HG03025 (cell line): ENCODE data around the gene TBL1Y.
"Not testable (repeated sequence)": the region's sequence is repeated elsewhere in the genome, so short reads cannot be mapped to it uniquely, and the experiment has no call there.

Experiments used
- ATAC-seq: cut with Tn5 transposase; IDR thresholded peaks from one replicate; pipeline ENCODE4 v1.9.1; 2021; ENCODE audit warnings: mild to moderate bottlenecking, moderate library complexity; ENCODE audit not compliant: unreplicated experiment, low FRiP score

The TBL1Y gene

DNA sequence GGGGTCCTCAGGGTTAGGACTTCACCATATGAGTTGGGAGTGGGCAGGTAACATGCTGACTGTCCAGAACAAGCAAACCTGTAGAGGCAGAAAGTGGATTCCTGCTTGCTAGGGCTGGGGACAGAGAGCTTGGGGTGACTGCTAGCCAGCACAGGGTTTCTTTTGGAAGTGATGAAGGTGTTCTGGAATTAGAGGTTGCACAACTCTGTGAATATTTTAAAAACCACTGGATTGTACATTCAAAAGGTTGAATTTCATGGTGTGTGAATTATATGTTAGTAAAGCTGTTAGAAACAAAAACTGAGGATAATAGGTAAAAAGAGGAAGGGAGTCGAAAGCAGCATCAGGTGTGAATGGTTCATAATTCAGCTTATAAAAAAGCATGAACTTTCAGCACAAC is 57.7 kb downstream of the TBL1Y start:
- ATAC-seq = no peak

- ATAC-seq = no peak
Observed at GRCh38 chrY:6972271-6972887, 61.9 kb downstream of the TBL1Y start.

DNA sequence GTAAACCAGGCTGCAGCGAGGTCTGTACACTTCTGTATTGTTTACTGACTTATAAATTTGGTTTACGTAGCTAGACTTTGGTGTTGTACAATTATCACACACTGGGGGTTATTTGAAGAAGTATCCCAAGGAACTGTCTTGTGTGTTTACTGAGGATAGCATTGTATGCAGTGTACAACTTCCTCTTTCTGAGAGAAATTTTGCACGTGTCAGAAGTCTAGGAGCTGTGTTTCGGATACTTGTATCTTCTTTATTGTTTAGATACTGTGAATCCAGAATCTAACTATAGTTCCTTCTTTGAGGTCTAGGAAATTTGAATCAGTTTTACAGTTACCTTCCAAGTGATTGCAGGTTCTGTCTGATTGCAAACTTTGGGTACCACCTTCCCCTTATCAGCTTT is 64.5 kb downstream of the TBL1Y start:
- ATAC-seq = no peak

DNA sequence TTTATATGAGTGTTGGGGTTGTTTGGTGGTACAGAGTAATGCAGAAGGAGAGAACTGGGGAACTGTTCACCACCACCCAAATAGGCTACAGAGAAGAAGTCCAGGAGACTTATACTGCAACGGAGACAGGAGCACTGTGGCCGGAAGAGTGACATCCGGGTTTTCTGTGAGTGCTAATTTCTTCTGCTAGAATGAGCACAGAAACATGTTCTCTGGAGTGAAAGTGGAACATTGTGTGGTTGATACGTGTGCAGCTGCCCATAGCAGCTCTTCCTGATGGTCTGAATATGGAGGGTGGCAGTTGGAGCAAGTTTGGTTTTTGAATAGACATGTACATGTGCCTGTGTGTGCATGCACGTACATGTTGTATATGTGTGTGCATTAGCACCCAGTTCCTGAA is 67.3 kb downstream of the TBL1Y start:
- ATAC-seq = no peak

DNA sequence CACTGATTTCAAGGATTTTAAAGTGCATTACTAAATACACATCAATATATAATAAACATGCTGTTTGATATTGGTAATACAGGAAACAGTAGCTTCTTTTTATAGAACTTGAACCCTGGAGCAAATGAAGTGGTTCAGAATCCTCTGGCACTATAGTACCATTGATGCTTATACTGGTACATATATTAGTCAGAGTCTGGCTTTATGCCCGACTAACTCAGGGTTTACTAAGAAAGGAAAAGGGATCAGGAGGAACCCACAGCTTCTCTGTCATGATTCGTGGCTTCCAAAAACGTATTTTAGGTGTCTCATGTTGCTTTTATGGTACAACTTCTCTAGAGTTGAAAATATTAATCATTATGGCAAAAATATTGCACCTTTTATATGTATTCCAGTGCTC is 72.7 kb downstream of the TBL1Y start:
- ATAC-seq = no peak

DNA sequence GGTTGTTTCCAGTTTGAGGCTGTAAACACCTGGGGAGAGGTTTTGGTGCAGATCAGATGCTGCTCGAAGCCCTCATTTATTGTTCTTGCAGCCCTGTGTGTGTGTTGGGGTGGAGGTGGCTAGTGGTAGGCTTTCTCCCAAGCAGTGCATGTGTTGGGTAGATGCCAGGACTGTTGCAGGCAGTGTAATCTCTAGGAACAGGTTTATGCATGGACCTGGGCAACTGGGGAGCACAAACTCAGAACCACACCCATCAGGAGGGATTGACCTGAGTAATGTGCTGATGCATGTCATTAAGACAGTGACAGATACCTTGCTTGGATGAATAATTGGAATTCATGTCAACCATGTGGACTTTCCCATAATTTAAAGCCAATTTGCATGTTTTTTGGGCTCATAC is 77.3 kb downstream of the TBL1Y start:
- no peak for ATAC-seq

DNA sequence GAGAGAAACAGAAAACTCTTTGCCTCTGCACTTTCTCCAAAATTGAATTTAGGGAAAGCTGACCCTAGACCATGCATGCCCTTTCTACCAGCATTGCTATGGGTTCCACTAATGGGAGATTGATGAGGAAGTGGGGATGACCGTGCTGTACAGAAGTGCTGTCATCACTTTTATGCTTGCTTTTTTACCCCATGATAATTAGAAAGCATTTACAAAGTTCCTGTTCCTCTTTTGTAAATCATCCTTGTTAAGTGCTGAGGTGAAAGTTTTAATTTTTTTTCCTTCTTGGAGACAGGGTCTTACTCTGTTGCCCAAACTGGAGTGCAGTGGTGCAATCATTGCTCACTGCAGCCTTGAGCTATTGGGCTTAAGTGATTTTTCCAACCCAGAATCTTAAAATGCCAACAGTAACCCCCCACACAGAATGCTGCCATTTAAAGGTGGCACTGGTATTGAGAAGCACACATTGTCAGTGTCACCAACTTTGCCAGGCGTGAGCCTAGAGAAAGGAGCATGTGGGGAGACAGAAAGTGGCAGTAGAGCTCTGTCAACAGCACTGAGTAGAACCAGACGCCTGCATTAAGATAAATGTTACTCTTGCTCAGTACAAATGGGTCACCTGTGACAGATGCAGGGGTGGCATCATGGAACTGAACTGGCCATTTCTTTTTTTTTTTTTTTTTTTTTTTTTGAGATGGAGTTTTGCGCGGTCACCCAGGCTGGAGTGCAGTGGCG is 79.6 kb downstream of the TBL1Y start:
- no peak for ATAC-seq

GRCh38 chrY:6992041-6992440 is 81.5 kb downstream of the TBL1Y start:
- ATAC-seq = no peak

GRCh38 chrY:6995987-6996386 is 85.5 kb downstream of the TBL1Y start:
- ATAC-seq = no peak

GRCh38 chrY:6997503-6998066 is 87.1 kb downstream of the TBL1Y start:
- no peak for ATAC-seq

- no peak for ATAC-seq
Observed at GRCh38 chrY:6999905-7000304, 89.4 kb downstream of the TBL1Y start.

- ATAC-seq = no peak
Observed at GRCh38 chrY:7002581-7002980, 92.1 kb downstream of the TBL1Y start.

DNA sequence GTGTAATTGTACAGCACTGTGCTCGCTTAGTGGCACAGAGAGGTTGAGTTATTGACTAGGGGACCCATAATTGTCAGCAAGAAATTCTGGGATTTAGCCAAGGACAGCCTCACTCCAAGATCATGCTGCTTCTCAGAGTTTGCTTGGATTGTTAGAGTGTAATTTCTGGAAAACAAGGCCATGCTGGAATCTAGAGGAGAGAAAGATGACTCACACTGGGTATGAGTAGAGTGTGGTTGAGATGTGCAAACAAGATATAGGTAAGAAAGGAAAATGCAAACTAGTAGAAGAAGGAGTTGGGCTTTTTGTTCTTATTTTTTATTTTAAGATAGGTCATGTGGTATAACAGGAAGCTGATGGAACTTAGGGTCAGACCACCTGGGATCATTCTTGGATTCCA is 97.4 kb downstream of the TBL1Y start:
- ATAC-seq = no peak

DNA sequence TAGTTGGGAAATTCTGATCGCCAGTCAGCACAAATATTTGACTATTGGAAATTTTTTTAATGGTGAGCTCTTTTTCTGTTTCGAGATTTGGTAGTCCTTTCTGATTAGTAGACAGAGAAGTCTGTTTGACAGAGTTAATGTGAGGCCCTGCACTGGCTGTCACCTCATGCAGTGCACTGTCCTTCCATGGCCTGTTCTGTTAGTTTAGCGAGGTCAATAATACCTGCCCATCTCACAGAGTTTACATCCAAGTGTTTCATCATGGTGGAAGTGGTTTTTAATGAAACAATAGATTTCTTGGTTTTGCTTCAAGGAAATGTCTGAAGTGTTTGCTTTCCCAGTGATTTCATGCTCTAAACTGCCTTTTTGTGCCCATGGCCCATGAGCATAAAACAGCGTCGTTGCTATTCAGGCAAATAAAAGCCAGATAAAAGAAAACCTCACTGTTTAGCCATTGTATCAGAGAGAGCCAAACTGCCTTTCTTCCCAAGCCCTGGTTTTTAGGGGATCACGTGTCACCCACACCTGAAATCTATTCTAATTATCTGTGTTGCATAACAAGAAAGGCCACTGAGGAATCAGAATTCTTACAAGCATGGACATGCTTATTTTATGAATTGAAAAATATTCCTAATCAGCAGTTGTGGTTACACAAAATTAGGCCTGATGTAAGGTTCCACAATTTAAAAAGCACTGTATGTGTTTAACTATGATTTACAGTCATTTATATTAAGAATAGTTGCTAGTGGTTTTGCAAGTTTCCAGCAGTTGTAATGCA is 98.3 kb downstream of the TBL1Y start:
- ATAC-seq = no peak

DNA sequence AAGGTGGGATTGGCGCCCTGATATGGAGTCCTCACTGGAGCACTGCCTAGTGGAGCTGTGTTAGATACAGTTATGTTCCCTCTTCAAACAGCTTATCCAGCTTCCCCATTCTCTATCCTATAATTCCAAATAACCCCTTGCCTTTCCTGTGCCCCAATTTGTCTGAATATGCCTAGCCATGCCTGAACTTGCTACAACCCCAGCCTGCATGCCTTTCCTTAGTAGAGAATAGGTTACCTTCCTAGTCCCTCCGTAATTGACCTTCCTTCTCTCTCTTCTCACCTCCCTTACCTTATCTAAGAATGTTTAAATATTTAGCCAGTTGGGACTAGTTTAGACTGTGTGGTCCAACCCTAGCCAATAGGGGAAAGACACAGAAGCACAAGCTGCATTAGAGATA is 102.6 kb downstream of the TBL1Y start:
- no peak for ATAC-seq

DNA sequence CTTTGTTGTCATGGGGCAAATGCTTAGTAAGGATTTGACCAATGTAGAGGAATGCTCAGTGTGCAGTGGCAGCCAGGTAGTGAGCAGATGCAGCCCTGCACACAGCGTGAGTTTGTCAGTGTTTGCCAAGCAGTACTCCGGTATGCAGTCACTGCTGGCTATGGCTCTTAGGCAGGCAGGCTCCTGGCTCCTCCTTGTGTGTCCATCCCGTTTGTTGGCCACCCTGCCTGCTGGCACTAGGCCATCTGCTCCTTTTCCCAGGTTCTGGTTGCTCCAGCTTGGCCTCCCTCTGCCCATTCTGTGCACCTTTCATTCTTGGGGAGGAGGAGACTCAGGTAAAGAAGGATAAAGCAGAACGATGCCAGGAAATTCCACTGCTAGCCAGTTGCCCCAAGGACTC is 106.0 kb downstream of the TBL1Y start:
- ATAC-seq = no peak

DNA sequence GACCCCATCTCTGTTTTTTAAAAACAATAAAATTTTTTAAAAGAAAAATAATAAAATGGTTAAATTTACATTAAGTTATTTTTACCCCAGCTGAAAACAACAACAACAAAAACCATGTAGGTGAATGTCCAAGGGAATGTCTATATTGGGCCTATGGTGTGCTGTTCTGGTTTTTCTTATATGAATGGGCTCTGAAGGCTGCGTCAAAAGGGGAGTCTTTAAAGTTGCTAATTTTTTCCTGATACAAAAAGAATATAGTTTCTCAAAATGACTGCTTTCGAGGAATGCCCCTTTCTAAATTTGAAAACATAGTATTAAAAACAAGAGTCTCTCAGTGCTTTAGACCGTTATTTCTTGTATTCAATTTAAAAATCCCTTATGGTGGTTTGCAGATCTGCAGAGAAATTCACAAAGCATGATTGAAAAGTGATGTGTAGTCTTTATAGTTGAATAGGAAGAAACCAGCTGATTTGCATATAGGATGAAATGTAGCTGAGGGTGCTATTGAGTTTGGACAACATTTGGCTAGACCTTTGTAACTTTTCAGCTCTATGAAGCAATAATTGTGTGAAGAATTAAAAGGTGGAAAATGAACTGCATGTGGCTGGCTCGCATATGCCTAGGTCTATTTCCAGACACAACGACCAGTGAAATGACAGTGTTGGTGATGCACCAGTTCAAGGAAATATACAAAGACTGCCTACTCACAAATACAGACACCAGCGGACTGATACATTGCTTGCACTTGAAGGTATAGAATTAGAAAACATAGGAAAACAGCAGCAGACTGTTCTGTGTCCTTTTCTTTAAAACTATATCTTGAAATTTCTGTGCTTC is 107.0 kb downstream of the TBL1Y start:
- no peak for ATAC-seq

GRCh38 chrY:7039037-7039436 is 128.5 kb downstream of the TBL1Y start:
- no peak for ATAC-seq

GRCh38 chrY:7040662-7041061 is 130.2 kb downstream of the TBL1Y start:
- ATAC-seq = no peak

DNA sequence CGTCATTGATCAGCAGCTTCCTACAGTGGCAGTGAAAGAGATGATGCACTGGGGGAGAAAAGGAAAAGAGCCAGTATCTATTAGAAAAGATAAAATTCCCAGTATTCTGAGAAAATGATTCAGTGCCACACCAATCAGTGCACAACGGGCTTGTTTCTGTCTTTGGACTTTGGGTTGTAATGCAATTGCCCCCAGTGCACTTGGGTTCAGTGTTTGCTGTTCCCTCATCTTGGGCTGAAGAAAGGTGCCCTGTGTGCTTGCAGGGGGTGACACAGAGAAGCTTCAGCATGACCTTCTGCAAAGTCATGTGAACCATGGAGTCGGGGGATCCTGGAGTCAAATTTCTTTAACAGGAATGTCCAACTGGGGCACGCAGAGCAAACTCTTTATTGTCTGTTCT is 131.5 kb downstream of the TBL1Y start:
- no peak for ATAC-seq

GRCh38 chrY:7052461-7052860 is 142.0 kb downstream of the TBL1Y start:
- ATAC-seq = not testable (repeated sequence)
